NCI-H146 treated with DMSO at 0.1 percent for 48 hours (cell line): ENCODE data around the gene NALF2.

Experiments
- DNase-seq: peaks from one replicate; lab custom pipeline; 2025; ENCODE audit not compliant: unreplicated experiment; lab: John Stamatoyannopoulos, UW

The NALF2 gene

DNA sequence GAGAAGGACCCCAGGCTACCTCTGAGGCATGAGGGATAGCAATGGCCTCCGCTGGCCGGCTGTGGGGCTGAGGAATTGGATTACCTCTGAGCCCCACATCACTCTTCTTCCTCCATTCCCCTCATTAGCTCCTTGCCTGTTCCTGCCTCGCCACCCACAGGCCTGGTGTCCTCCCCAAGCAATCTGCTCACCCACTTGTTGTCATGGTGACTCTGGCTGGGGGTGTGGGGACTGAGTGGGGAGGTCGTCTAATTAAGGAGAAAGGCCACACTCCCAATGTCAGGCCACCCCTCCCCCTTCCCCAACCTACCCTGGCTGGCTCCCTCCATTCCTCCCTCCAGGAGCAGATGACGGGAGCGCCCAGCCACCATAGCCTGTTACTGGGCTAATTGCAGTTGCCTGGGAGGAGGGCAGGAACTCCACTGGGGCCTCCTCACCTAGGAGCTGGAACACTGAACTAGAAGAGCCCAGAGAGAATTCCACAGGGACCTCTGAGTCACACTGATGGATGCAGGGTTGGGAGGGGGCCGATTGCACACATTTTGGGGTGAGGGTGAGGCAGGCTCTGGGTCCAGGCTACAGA lies 20.7 kb downstream of the NALF2 start:
- no peak for DNase-seq

GRCh38 chrX:69530306-69530705 lies 26.2 kb downstream of the NALF2 start:
- no peak for DNase-seq

DNA sequence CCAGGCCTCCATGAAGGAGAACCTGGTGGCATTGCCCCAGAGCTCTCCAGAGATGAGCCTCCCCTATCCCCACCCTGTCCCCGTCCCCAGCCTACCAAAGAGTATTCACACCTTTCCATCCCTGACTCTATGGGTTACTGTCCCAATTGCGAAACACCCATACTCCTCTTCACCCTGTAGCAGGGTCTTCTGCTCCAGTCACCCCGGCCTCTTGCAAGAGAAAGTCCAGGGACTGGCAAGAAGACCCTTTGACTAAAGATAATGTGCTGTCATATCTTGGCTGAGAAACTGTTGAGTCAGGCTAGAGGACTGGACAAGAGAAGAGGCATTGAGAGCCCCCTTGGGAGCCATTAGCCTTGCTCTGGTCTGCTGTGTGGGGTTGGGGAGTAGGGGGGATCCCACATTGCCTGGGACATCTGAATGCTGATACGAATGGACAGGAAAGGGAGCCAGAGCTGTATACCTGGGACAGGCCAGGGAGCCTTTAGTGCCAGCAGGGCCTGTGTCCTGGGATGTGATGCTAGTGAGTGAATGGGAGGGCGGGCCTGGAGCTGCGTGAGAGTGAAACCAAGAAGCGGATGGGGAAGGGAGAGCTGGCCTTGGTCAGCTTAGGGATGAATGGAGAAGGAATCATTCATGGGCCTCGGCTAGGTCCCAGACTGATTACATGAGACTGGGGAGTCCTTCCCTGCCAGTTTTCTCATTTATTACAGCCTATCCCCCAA lies 27.1 kb downstream of the NALF2 start:
- DNase-seq: no peak

DNA sequence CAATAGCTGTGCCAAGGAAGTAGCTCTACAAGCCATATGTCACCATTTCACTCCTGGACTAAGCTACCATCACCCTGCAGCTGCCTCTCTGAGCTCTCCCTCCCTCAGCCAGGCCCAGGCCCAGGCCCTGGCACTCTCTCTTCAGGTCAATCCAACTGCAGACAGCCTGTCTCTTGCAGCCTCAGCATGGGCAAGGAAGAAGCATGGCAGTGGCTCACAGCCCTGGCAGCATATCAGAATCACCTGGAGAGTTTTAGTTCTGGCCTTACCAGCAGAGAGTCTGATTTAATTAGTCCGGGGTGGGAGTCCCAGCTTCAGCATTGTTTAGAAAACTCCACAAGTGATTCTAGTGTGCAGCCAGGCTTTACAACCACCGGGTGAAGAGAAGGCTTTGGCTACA lies 31.5 kb downstream of the NALF2 start:
- no peak for DNase-seq

GRCh38 chrX:69538321-69538876 lies 34.3 kb downstream of the NALF2 start:
- peak; percentile 14 for DNase-seq

GRCh38 chrX:69539437-69539836 lies 35.3 kb downstream of the NALF2 start:
- no peak for DNase-seq

- DNase-seq: no peak
Observed at GRCh38 chrX:69541956-69542355, 37.8 kb downstream of the NALF2 start.

- DNase-seq: peak; percentile 2
Observed at GRCh38 chrX:69543572-69543971, 39.4 kb downstream of the NALF2 start.

- DNase-seq: no peak
Observed at GRCh38 chrX:69546417-69546816, 42.3 kb downstream of the NALF2 start.

DNA sequence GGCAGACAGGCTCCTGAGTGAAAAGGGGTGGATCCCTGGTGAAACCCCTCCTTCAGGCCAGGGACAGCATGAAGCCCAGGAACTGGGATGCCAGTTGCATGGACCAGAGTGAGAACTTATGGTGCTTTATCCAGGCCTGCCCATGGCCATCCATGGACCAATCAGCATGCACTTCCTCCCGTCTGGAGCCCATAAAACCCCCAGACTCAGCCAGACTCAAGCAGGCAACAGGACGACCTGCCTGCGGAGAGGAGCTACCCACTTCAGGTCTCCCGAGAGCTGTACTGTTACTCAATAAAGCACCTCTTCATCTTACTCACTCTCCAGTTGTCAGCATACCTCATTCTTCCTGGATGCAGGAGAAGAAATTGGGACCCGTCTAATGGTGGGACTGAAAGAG lies 42.9 kb downstream of the NALF2 start:
- no peak for DNase-seq

- no peak for DNase-seq
Observed at GRCh38 chrX:69551421-69552009, 47.4 kb downstream of the NALF2 start.

DNA sequence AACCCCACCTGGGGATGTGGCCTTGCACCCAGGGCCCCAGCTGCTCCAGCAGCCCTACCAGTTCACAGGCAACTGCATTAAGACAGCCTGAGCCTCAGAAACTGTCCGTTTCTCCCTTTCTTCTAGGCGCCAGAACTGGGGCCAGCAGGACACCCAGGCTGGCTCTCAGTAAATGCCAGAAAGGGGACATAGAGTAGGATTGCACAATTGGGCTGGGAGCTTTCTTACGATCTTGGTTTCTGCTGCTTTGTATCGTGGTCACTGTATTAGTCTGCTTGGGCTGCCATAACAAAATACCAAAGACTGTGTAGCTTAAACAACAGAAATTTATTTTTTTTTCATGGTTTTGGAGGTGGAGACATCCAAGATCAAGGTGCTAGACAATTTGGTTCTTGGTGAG lies 48.4 kb downstream of the NALF2 start:
- no peak for DNase-seq
